Astrocyte of the cerebellum (primary cell): ENCODE data around the gene PFKP.

Experiments
- DNase-seq: peaks from one replicate; pipeline ENCODE4 v3.0.0-alpha.2; 2011; ENCODE audit warnings: low read depth
- H3K4me3 ChIP-seq: 2 replicates; pipeline ENCODE4 v1.5.1; 2011; ENCODE audit warnings: mild to moderate bottlenecking, low read depth, low read length, moderate library complexity
- CTCF ChIP-seq: IDR thresholded peaks from 2 replicates; pipeline ENCODE4 v1.5.1; 2012; ENCODE audit warnings: low read length, low read depth, moderate library complexity, mild to moderate bottlenecking; ENCODE audit errors: missing control alignments
- in situ Hi-C: cut with HindIII; loops from 2 replicates; pipeline ENCODE4 v1.10.0; 2017; ENCODE audit warnings: low sequenced_read_pairs

Gene PFKP

GRCh38 chr10:3131098-3131497 lies 63.8 kb downstream of the PFKP start:
- no peak for TF ChIP-seq CTCF

GRCh38 chr10:3132036-3133025 lies 65.0 kb downstream of the PFKP start:
- no peak for DNase-seq

More at GRCh38 chr10:3131098-3131497, 63.8 kb downstream of the PFKP start:
- H3K4me3 ChIP-seq, result no peak overlapping the region
- in situ Hi-C loops, result no loop called here
- no peak for DNase-seq

GRCh38 chr10:3133948-3134347 lies 66.6 kb downstream of the PFKP start:
- H3K4me3 ChIP-seq, result no peak overlapping the region
- in situ Hi-C loops, result no loop called here
- no peak for TF ChIP-seq CTCF
- DNase-seq, result no peak

More at GRCh38 chr10:3132036-3133025, 65.0 kb downstream of the PFKP start:
- H3K4me3 ChIP-seq, result no peak overlapping the region
- no peak for TF ChIP-seq CTCF
- in situ Hi-C loops, result no loop called here

- H3K4me3 ChIP-seq, result no peak overlapping the region
- TF ChIP-seq CTCF, result no peak
- DNase-seq, result no peak
- in situ Hi-C loops, result no loop called here
Measured at GRCh38 chr10:3135006-3135405, 67.7 kb downstream of the PFKP start.

- TF ChIP-seq CTCF, result no peak
- in situ Hi-C loops, result no loop called here
- no peak overlapping the region for H3K4me3 ChIP-seq
- DNase-seq, result no peak
Measured at GRCh38 chr10:3136336-3136735, 69.0 kb downstream of the PFKP start.

- H3K4me3 ChIP-seq, result no peak overlapping the region
- no peak for DNase-seq
- in situ Hi-C loops, result no loop called here
- no peak for TF ChIP-seq CTCF
Measured at GRCh38 chr10:3136763-3137611, 69.6 kb downstream of the PFKP start.
